WI38 (cell line): Measurements from ENCODE around the gene ZFYVE21.

Experiments used
- H3K4me3 ChIP-seq: 2 replicates; pipeline ENCODE4 v1.5.1; 2011; ENCODE audit warnings: low read depth, mild to moderate bottlenecking, control low read depth, low read length
- CTCF ChIP-seq: IDR thresholded peaks from 2 replicates; pipeline ENCODE4 v1.5.1; 2012; ENCODE audit warnings: low read depth, mild to moderate bottlenecking, control low read depth, low read length

The ZFYVE21 gene

DNA sequence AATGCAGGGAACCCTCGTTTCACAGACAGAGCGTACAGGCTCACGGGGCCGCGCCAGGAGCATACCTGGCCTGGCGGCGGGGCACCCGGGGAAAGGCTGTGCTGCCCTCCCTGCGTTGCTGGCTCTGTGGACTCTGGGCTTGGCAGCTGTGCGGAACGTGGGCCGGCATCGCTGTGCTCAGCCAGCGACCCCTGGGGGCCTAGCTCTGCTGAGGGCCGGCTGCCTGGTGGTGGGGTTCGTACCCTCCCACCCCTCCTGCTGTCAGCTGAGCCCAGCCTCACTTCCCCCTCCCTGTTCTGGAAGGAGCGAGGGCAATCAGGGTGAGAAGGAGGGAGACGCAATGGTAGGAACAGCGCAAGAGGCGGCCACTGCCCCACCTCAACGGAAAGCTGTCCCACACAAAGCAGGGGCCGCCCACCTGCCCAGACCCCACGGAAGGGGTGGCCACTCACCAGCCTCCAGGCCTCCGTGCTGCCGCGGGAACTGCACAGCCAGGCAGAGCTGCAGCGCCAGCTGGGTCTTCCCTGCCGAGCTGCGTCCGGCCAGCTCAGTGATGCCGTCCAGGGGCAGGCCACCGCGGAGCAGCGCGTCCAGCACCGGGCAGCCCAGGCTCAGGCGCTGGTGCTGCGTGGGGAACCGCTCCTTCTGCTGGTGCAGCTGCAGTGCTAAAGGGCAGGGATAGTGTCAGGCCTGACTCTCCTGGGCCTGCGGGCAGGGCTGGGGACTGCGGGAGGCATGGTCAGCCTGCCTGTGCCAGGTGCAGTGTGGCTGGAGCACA, 8.9 kb upstream of the ZFYVE21 start:
- no peak for TF ChIP-seq CTCF
- H3K4me3 ChIP-seq: no peak overlapping the region

DNA sequence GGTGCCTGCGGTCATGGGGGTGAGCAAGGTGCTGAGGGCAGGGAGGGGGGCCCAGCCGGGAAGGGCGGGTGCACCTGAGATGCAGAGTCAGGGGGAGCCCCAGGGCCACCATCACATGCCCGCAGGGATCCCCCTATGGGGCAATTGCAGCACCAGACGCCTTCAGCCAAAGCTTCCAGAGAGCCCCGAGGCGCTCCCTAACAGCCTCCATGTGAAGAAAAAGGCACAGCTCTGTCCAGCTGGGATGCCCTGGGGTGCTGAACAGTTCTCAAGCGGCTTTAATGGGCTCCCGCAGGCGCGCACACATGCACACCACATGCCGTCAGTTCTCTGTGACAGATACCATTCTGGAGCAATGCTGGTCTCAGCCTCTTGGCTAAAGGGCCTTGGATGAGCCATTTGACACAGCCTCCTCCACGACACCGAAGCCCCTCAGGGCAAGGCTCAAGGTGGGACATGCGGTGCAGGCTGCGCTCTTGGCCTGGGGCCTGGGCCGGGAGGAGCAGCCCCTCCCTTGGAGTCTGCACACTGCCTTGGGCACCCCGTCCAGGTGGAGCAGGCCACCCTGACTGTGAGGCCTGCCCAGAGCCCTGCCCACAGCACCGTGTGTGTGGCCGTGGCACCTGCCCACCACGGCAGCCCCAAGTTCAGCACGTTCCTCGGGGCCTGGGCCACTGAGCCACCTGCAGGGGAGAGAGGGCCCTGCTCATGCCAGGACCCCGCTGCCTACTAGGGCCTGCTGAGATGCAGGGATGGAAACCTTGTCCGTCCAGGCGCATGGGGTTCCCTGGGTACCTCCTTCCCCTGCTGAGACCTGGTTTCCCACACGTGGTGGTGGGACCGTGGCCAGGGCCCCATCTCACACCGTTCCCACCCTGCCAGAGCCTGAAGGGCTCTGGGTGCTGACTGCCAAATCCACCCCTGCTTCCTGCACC, 8.0 kb upstream of the ZFYVE21 start:
- no peak overlapping the region for H3K4me3 ChIP-seq
- no peak for TF ChIP-seq CTCF

GRCh38 chr14:103708750-103709187, 6.8 kb upstream of the ZFYVE21 start:
- H3K4me3 ChIP-seq: no peak overlapping the region
- TF ChIP-seq CTCF: no peak

DNA sequence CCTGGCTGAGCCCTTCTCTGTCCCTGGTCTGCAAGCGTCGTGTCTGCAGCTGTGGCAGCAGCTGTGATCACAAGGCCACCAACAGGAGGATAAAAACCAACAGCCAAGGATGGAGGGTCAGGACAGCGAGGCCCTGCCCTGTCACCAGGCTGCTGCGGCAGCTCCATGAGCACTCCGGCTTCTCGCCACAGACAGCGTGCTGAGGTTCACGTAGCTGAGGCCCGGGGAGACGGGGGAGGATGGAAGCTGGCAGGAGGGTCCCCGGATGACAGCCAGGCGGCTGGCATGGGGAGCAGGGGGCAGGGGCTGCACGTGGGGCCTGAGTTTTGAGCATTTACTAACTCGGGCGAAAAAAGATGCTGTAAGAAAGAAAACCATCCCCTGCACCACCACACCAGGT, 5.8 kb upstream of the ZFYVE21 start:
- no peak overlapping the region for H3K4me3 ChIP-seq
- no peak for TF ChIP-seq CTCF

GRCh38 chr14:103710771-103711377, 4.7 kb upstream of the ZFYVE21 start:
- TF ChIP-seq CTCF: no peak
- no peak overlapping the region for H3K4me3 ChIP-seq

GRCh38 chr14:103711516-103712431, 3.8 kb upstream of the ZFYVE21 start:
- H3K4me3 ChIP-seq: no peak overlapping the region
- no peak for TF ChIP-seq CTCF
